Measurements from ENCODE around the gene DERA.
A peak's percentile ranks its signal among the peaks of the same experiment; 100 is the strongest.
"Not testable (repeated sequence)": the region's sequence is repeated elsewhere in the genome, so short reads cannot be mapped to it uniquely, and the experiment has no call there.

Gene DERA

DNA sequence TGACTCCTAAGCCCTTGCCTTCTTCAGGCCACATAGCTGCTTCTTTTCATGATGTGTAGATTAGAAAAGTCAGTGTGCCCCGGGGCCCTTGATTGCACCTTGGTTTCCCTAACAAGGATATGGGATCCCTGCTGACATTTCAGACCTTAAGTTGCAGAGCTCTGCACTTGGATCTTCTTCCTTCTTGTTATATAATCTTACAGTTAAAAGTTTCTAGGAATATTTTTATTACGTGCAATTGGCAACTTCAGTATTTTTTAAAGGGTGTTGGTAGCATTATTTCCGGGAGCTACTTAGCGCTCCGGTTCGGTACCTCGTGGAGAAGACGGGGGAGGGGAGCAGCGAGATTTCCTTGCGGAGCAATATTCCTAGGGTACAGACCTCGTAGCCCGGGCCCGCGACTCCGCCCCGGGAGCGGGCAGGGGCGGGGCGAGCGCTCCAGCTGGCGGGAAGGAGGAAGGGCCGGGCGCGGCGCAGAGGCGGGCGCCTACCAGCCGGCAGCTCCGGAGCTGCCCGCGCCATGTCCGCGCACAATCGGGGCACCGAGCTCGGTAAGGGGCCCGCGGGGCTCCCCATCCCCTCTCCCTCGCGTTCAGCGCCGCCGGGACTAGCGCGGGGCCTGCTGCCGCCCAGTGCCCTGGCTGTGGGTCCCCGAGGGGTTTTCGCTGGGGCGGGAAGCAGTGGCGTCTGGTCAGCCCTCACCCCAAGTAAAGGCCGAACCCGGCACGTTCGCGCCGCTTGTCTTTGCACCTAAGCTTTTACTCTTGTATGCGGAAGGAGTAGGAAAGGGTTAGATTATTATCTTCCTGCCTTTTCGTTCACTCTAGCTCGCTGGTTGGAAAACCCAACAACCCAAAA lies at the start of gene DERA:
TSS of gene DERA (plus strand) at position 469 of the 858 bp plus-strand sequence. CDS start at position 521, 52 bp downstream.
- peak; percentile 15 for DNase-seq (ENCODE audit: low read depth, low spot score)

GRCh38 chr12:15861404-15861803 lies 49.7 kb upstream of the DERA start:
- no peak for DNase-seq (ENCODE audit: low read depth, low spot score)

DNA sequence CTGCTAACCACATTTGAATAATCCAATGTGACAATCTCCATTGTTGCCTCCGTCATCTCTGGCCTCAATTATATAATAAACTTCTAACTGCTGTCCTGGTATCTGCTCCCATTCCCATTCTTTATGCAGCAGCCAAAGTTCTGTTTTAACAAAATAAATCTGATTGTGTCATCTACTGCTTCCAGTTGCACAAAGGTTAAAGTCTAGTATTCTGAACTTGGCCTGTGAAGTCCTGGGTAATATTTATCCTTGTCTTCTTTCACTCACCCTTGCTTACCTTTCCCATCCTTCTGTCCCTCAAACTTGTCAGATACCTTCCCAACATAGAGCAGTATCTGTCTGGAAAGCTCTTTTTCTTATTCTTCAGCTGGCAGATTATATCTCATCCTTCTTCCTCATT lies 48.3 kb upstream of the DERA start:
- no peak for DNase-seq (ENCODE audit: low read depth, low spot score)

GRCh38 chr12:15863372-15863771 lies 47.8 kb upstream of the DERA start:
- no peak for DNase-seq (ENCODE audit: low read depth, low spot score)

- no peak for DNase-seq (ENCODE audit: low read depth, low spot score)
These were observed 47.1 kb upstream of the DERA start for GRCh38 chr12:15863984-15864383.

- no peak for DNase-seq (ENCODE audit: low read depth, low spot score)
These were observed 42.9 kb upstream of the DERA start for GRCh38 chr12:15868186-15868585.

GRCh38 chr12:15873556-15873955 lies 37.6 kb upstream of the DERA start:
- no peak for DNase-seq (ENCODE audit: low read depth, low spot score)

DNA sequence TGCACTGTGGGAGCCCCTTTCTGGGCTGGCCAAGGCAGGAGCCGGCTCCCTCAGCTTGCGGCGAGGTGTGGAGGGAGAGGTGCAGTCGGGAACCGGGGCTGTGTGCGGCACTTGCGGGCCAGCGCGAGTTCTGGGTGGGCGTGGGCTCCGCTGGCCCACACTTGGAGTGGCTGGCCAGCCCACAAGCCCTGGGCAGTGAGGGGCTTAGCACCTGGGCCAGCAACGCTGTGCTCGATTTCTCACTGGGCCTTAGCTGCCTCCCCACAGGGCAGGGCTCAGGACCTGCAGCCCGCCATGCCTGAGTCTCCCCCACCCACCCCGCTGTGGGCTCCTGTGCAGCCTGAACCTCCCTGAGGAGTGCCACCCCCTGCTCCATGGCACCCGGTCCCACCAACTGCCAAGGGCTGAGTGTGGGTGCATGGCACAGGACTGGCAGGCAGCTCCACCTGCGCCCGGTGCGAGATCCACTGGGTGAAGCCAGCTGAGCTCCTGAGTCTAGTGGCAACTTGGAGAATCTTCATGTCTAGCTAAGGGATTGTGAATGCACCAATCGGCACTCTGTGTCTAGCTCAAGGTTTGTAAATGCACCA lies 36.5 kb upstream of the DERA start:
- not testable (repeated sequence) for DNase-seq (ENCODE audit: low read depth, low spot score)

- DNase-seq (ENCODE audit: low read depth, low spot score): no peak
These were observed 35.3 kb upstream of the DERA start for GRCh38 chr12:15875863-15876262.

GRCh38 chr12:15879413-15879812 lies 31.7 kb upstream of the DERA start:
- no peak for DNase-seq (ENCODE audit: low read depth, low spot score)

DNA sequence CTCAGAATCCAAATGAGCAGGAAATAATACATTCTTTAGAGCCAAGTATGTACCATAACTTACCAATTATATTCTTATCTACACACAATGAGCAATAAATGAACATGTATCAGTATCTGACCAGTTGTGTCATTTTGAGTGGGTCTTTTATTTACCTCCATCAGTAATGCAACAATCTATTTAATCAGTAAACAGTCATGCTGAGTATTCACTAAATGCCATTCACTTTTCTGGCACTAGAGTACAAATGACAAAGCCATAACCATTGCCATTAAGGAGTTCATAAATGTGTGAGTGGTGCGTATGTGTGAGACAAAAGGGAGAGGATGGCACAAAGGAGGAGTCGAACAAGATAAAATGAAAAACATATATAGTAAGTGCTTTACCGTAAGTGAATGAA lies 30.4 kb upstream of the DERA start:
- no peak for DNase-seq (ENCODE audit: low read depth, low spot score)

- peak; percentile 92 for DNase-seq (ENCODE audit: low read depth, low spot score)
These were observed 28.8 kb upstream of the DERA start, which contains the start of gene STRAP for GRCh38 chr12:15882118-15882971. Gene STRAP, plus strand, starts transcription at chr12:15882387. Its CDS starts 321 bp downstream, at chr12:15882708.

DNA sequence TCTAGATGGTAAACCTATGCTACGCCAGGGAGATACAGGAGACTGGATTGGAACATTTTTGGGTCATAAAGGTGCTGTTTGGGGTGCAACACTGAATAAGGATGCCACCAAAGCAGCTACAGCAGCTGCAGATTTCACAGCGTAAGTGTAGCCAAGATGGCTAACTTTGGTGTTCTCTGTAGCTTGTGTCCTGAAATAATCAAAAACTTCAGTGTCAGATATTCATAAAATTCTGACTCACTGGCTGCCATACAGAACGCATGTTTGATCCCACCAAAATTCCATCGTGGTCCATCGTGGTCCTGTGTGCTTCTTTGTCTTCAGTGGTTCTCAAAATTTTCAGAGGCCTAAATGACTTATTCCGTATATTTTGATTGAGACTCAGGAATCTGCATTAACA lies 27.6 kb upstream of the DERA start:
- no peak for DNase-seq (ENCODE audit: low read depth, low spot score)

GRCh38 chr12:15886372-15887042 lies 24.6 kb upstream of the DERA start:
- DNase-seq (ENCODE audit: low read depth, low spot score): no peak

DNA sequence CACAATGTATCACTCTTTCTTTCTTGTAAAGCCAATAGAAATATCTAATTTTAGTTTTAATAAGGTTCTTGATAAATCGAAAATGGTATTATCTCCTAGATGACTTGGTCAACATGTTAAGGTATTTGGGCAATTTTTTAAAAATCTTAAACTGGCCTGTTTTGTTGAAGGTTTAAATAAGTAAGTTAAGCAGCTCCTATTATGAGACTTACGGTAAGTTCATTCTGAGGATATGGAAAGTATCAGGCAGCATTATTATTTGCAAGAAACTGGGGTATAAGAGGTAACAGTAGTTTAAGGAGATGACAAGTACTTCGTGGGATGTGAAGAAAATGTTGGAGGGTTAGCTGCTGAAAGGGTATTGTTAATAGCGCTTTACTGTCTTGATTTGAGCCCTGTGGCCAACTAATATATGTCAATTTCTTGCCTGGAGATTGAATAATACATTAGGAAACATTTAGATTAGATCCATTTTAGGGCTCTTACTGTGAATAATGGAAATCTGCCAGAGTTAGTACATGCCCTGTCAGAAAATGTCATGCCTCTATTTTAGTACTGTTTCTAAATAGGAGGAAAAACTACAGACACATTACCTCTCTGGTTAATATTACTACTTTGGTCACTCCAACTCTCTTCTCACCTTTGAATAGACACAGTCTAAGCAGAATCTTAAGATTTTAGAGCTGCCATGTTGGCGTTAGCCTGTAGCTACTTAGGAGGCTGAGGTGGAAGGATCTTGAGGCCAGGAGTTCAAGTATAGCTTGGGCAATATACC lies 23.9 kb upstream of the DERA start:
- no peak for DNase-seq (ENCODE audit: low read depth, low spot score)

- DNase-seq (ENCODE audit: low read depth, low spot score): no peak
These were observed 18.4 kb upstream of the DERA start for GRCh38 chr12:15892645-15893259.

DNA sequence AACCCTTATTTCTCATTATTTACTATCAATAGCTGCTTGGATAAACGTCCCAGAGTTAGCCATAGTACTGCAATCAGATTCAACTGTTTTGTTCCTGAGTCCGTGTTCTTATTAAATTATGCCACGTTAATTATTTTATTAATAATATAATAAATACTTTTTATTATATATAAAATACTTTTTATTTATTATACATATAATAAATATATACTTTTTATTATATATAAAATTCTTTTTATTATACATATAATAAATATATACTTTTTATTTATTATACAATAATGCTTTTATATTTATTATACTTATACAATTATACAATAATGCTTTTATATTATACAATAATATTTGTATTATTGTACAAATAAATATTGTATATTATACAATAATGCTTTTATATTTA lies 17.9 kb upstream of the DERA start:
- no peak for DNase-seq (ENCODE audit: low read depth, low spot score)

DNA sequence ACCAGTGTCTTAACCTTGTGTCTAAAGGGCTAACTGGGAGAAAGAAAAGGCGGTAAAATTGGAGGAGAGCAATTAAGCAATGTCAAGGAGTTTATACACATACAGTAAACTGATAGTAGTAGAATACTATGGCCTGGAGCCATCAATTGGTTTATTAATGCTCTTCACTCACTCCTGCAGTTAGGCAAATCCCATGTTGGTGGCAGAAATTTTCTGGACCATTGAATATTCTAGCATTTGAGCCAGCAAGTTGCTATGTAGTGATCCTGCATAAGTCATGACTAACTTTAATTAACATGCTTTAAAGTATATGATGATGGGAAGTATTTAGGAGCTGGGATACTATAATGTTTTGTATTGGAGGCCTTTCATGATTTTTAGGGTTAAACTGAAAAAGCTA lies 14.3 kb upstream of the DERA start:
- no peak for DNase-seq (ENCODE audit: low read depth, low spot score)

GRCh38 chr12:15897433-15897832 lies 13.7 kb upstream of the DERA start:
- no peak for DNase-seq (ENCODE audit: low read depth, low spot score)

DNA sequence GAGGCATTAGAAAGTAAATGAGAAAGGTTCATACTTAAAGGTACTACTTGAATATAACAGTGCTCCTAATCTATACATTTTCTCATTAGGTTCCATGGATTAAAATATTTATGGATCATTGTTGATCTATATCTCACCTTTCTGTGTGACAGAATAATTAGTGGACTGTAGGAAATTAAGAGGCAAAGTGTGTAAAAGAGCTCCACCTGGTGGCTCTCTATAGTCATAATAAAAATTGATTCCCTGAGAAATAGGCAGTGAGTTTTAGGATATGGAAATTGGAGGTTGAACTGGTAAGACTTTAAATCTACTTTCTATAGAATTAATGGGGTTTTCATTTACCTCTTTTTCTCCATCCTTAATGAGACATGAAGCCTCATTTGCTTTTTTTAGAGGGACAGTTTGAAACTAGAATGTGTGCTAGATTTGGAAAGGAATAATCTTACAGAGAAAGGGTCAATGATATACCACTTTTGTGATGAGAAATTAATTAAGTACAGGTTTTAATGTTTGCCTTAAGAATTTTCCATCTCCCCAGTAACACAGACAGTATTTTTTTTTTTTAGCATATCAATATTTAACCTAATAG lies 11.8 kb upstream of the DERA start:
- no peak for DNase-seq (ENCODE audit: low read depth, low spot score)
